Keratinocyte (primary cell): ENCODE measurements around the gene LIN9.

Source experiments
- EZH2 ChIP-seq: IDR thresholded peaks from one replicate; pipeline ENCODE4 v1.6.1; 2012; ENCODE audit warnings: inconsistent platforms, mild to moderate bottlenecking, low read length, moderate library complexity
- TF ChIP-seq, protein P1 (sequence below), 3 experiments: IDR thresholded peaks in 1 of 3; conservative IDR thresholded peaks in 1 of 3; optimal IDR thresholded peaks in 1 of 3; 2 replicates in 2 of 3; 3 replicates in 1 of 3; pipeline versions ENCODE3 to v1.5.1; 2011; ENCODE audit warnings: low read length in 3 of 3, mild to moderate bottlenecking in 3 of 3, moderate library complexity in 2 of 3, control low read depth in 1 of 3, inconsistent platforms in 1 of 3; ENCODE audit not compliant: insufficient read depth in 2 of 3; ENCODE audit errors: extremely low read depth in 1 of 3

DNA sequence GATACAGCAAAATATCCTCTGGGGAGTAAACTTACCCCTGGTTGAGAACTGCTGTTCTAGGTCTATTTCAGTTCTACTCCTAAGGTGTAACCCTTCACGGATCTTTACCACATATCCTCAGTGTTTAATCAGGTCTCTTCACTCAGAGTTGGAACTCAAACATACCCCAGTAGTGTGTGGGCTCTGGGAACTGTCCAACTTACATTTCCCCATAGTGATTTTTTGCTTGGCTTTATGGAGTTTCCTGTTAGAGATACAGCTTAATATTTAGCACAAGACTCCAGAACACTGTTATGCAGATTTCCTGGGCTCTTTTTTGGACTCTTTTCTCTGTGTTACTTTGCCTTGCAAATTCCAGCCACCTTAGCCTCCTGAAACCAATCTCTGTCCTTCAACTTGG, 26.7 kb upstream of the LIN9 start:
- no peak for TF ChIP-seq EZH2
- TF ChIP-seq, protein P1, sequence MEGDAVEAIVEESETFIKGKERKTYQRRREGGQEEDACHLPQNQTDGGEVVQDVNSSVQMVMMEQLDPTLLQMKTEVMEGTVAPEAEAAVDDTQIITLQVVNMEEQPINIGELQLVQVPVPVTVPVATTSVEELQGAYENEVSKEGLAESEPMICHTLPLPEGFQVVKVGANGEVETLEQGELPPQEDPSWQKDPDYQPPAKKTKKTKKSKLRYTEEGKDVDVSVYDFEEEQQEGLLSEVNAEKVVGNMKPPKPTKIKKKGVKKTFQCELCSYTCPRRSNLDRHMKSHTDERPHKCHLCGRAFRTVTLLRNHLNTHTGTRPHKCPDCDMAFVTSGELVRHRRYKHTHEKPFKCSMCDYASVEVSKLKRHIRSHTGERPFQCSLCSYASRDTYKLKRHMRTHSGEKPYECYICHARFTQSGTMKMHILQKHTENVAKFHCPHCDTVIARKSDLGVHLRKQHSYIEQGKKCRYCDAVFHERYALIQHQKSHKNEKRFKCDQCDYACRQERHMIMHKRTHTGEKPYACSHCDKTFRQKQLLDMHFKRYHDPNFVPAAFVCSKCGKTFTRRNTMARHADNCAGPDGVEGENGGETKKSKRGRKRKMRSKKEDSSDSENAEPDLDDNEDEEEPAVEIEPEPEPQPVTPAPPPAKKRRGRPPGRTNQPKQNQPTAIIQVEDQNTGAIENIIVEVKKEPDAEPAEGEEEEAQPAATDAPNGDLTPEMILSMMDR (optimal IDR thresholded peaks at IDR 0.05 in 1 of 3, IDR thresholded peaks at IDR 0.05 in 1 of 3, conservative IDR thresholded peaks at IDR 0.05 in 1 of 3; ENCODE audit: extremely low read depth in 1 of 3, insufficient read depth in 2 of 3, low read length in 3 of 3): no peak
